T-helper 17 cell (primary cell): ENCODE results near the gene FAM217B. TPM values are rescaled to one million over a fixed set of nuclear protein-coding genes. Genes with fewer than 3 reads are reported as not detected.

Experiments used
- ATAC-seq: fragments of 150-1000 bp; cut with Tn5 transposase; 2 replicates; pipeline ENCODE4 v1.10.0; 2021; ENCODE audit warnings: mild to moderate bottlenecking, moderate library complexity
- DNase-seq, 3 donors: peaks; one replicate each; pipeline versions ENCODE4 v3.0.0 to v3.0.0-alpha.2; 2020 to 2021
- H3K9me3 ChIP-seq: one replicate; pipeline ENCODE4 v1.7.0; 2013; ENCODE audit warnings: low read length, mild to moderate bottlenecking; ENCODE audit not compliant: control insufficient read depth, poor library complexity, severe bottlenecking
- H3K27ac Mint-ChIP-seq: one replicate; pipeline ENCODE4 v1.8.0; 2022; ENCODE audit warnings: mild to moderate bottlenecking, moderate library complexity, mixed read lengths
- H3K27me3 Mint-ChIP-seq: one replicate; pipeline ENCODE4 v1.8.0; 2022; ENCODE audit warnings: mixed read lengths
- H3K36me3 Mint-ChIP-seq: one replicate; pipeline ENCODE4 v1.8.0; 2022; ENCODE audit warnings: low read depth, mixed read lengths
- H3K4me1 Mint-ChIP-seq: one replicate; pipeline ENCODE4 v1.8.0; 2022; ENCODE audit warnings: mild to moderate bottlenecking, mixed read lengths
- H3K4me3 Mint-ChIP-seq: one replicate; pipeline ENCODE4 v1.8.0; 2022; ENCODE audit warnings: mild to moderate bottlenecking, moderate library complexity, mixed read lengths
- total RNA-seq, 4 donors: library from RNA in 2 of 4; stranded (reverse) in 2 of 4; gene quantifications; one replicate each; pipeline ENCODE4 v1.2.3 and lab custom pipeline; 2022 to 2026

Gene FAM217B
- total RNA-seq, 2 donors from 2014 or later = 16.8 to 21.4 TPM

GRCh38 chr20:59994697-59995122 lies 54.5 kb downstream of the FAM217B start:
- H3K9me3 ChIP-seq = no peaks in the 10 kb centered on the region
- Mint-ChIP-seq H3K4me1 (no peaks in the 10 kb centered on the region), H3K27ac (no peak overlapping the region), H3K27me3 (peaks cover 11% of the 10 kb centered on the region), H3K4me3 (no peak overlapping the region), H3K36me3 (peaks cover 3% of the 10 kb centered on the region)
- no peak for ATAC-seq
- DNase-seq = no peak

- peaks cover 11% of the 10 kb centered on the region for H3K27me3 Mint-ChIP-seq
- no peaks in the 10 kb centered on the region for H3K9me3 ChIP-seq
- H3K27ac Mint-ChIP-seq = no peak overlapping the region
- no peak overlapping the region for H3K4me3 Mint-ChIP-seq
- H3K4me1 Mint-ChIP-seq = no peaks in the 10 kb centered on the region
- ATAC-seq (no peak), DNase-seq (no peak)
- H3K36me3 Mint-ChIP-seq = peaks cover 4% of the 10 kb centered on the region
Observed at GRCh38 chr20:59996108-59996507, 55.9 kb downstream of the FAM217B start.

- Mint-ChIP-seq H3K27me3 (peaks cover 11% of the 10 kb centered on the region), H3K4me1 (no peaks in the 10 kb centered on the region), H3K4me3 (no peak overlapping the region), H3K27ac (no peak overlapping the region), H3K36me3 (peaks cover 6% of the 10 kb centered on the region)
- H3K9me3 ChIP-seq = no peaks in the 10 kb centered on the region
- no peak for ATAC-seq
- DNase-seq = no peak
Observed at GRCh38 chr20:59997896-59998295, 57.7 kb downstream of the FAM217B start.

Other genes starting within 250 kb of the FAM217B start
- 1 to 10 TPM; 5.3 to 6.0 TPM for gene SYCP2, start 6.8 kb upstream of the FAM217B start, total RNA-seq
- 1 to 10 TPM; 3.9 to 4.4 TPM for gene PPP1R3D, start 84 bp upstream of the FAM217B start, total RNA-seq
- 1 to 10 TPM in 1 of 2 donors, under 1 TPM in 1; 0.37 to 1.9 TPM for gene CDH26, start 18.0 kb downstream of the FAM217B start, total RNA-seq